Measurements from ENCODE around the gene LCA5.
"Not testable (repeated sequence)": the region's sequence is repeated elsewhere in the genome, so short reads cannot be mapped to it uniquely, and the experiment has no call there.

The LCA5 gene

GRCh38 chr6:79463621-79464050, 73.6 kb downstream of the LCA5 start:
- DNase-seq = no peak

DNA sequence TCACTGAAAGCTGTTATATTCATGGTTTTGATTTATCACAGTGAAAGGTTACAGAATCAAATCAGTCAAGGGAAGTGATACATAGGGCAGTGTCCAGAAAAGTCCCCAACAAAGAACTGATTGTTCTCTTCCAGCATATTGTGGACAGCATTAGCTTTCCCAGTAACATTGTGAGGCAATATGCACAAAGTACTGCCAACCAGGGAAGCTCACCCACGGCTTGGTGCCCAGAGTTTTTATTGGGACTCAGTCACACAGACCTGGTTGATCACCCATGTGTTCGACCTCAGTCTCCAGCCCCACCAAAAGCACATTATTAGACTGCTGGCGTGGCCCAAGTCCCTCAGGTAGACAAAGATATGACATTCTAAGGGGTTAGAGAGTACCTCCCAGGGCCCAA, 76.0 kb downstream of the LCA5 start:
- DNase-seq = no peak

GRCh38 chr6:79455446-79455845, 81.8 kb downstream of the LCA5 start:
- no peak for DNase-seq

DNA sequence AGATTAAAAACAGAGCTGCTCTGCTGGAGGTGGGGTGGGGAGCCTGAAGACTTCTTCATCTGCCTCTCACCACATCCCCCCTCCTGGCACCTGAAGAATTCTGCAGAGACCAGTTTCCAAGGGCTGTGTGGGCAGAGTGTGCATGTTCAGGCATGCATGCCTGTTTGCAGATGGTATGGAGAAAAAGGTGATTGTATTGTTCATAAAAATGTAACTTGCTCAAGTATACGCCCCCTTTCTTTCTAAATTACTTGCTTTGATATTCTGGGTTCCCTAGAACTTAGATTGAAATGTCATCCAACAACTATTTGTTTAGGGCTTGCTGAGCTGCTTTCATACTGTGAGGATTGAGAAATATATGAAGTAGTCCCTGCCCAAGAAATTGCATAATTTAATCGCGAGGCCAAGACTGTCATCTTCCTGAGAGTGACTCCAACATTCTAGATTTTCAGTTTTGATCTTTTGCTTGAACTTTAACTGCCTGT, 83.6 kb downstream of the LCA5 start:
- DNase-seq = no peak

DNA sequence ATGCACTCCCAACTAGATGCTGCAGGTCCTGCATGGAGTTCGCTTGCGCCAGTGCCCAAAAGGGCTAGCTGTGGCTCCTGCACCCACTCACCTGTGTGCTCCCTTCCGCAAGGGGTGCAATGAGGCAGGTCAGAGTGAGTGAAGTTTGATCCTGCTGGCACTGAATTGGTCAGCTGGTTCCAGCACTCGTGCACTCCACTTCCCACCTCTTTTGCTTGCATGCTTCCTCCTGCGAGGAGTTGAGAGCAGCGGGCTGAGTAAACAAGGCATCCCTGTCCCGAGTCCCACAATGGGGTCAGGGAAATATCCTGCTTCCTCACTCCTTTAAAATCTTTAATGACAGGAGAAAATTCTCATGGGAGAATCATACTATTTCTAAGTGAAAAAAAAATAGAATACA, 86.2 kb downstream of the LCA5 start:
- no peak for DNase-seq

DNA sequence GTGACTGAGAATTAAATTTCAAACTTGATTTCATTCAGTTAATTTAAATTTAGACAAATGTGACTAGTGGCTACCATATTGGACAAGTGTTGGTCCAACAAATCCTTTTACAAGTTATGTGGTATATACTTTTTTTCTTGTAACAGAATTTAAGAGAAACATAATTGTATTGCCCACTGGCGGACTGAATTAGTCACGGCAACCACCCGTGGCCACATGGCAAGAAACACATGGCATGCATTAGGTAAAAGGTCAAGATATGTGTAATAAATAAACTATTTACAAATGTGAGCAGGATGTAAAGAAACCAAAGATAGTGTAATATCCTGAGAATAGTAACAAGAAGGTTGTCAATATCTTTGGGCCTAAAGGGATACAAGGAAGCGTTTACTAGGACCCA, 91.2 kb downstream of the LCA5 start:
- DNase-seq = no peak

DNA sequence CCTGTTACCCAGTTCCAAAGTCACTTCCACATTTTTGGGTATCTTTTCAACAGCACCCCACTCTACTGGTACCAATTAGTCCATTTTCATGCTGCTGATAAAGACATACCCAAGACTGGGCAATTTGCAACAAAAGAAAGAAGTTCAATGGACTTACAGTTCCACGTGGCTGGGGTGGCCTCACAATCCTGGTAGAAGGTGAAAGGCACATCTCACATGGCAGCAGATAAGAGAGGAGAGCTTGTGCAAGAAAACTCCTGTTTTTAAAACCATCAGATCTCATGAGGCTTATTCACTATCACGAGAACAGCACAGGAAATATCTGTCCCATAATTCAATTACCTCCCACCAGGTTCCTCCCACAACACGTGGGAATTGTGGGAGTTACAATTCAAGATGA, 93.4 kb downstream of the LCA5 start:
- not testable (repeated sequence) for DNase-seq

DNA sequence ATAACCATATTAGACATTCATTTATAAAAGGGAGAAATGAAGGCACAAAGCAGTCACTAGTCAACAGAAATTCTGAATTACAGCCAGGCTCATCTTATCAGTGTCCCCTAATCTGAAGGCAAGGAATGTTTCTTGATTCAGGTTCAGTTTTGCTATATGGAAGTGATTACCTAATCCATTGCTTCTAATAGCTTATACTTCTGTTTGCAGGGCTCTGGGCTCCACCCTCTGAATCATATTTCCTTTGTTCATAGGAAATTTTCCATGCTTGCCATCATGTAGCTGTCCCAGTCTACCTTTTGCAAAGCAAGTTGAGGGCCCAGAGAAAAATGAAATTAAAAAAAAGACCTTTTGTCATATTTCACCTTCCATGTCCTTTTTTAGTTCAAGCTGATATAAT, 96.0 kb downstream of the LCA5 start:
- DNase-seq = no peak

DNA sequence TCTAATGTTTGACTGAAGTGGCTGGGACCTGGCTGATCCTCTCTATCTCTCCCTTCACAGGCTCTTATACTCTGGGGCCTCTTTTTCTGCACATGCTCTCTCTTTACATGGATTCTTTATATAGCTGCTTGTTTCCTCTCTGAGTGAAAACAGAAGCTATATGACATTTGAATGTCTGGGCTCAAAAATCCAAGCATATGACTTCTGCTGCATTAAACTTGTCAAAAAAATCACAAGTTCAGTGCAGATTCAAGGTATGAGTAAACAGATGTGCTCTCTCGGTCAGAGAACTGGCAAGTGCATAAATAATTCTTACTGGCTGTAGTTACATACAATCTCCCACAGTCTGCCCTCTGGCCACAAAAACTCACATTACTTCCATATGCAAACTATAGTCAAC, 96.6 kb downstream of the LCA5 start:
- DNase-seq = no peak

DNA sequence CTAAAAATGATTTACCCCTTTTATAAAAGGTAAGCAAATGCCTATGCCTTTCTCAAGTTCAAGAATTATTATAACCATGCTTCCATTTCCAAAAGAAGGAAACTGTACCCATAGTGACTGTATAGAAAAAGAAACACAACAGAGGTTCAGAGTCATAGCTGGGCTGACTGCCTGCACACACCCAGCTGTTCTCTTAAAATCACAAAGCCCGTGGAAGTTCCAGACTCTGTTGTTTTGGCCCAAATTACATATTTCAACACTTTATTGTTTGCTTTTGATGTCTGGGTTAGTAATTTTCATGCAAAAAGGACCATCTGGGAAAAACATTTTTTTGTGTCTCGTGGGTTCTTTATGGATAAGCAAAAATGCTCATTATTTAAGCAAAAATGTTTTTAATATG, 99.2 kb downstream of the LCA5 start:
- DNase-seq = no peak

DNA sequence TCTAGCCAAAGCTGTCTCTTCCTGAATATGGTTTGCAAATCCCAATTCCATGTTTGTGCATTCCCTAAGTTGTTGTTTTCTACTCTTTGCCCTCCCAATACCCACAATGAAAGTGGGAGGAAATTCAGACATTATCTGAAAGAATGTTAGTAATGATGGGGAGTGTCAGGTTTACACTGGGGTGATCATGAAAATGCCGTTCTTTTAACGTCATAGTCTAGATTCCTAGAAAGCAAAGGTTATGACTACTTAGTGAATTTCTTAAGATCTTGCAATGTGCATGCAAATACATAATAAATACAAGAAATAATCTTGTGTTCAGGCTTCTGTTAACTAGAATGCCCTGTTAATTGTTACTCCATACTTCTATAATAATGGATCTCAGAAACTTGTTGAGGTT, 101.0 kb downstream of the LCA5 start:
- no peak for DNase-seq

DNA sequence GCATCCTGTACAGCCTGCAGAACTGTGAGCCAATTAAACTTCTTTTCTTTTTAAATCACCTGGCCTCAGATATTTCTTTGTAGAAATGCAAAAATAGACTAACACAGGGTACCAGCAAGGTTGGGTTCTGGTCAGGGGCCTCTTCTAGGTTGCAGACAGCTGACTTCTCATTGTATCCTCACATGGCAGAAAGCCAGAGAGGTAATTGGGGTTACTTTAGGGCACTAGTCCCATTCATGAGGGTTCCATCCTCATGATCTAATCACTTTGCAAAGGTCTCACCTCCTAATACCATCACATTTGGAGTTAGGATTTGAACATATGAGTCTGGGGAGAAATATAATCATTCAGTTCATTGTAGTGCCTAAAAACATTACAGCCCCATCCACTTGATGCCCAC, 101.5 kb downstream of the LCA5 start:
- DNase-seq = no peak

Measured in CD4-positive, alpha-beta T cell treated with Interferon gamma for 1 hour (primary cell).